LNCAP (cell line): ENCODE data around the gene LAMC1.

ENCODE experiments used
- TF ChIP-seq, protein P1 (sequence below): fragments of 450-650 bp; IDR thresholded peaks from 2 replicates; pipeline ENCODE4 v1.5.1; 2017; ENCODE audit warnings: mild to moderate bottlenecking

Gene LAMC1

DNA sequence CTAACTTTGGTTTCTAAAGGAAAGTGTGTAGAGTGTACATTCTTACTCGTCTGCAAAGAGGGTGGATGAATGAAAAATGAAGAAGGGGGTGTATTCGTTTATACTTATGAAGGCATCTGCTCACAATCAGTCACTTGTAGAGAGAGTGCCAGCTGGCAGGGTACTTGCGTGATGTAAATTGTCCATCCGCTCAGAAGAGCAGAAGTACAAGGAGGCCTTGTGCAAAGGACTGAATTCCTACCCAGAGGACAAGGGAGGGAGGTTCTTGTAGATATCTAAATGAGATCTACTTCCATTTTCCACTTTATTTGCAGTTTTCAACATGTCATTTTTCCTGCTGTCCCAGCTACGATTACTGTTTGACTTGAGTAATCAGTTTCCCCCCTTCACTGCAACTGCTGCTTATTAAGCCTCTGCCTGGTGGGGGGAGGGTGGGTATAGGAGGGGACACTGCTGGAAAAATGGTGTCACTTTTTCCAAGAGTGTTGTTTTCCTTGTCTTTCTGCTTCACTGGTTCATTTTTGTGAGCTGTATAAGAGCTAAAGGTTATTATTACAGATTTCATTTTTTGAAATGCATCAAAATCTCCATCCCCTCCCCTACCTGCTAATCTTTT is 67.3 kb downstream of the LAMC1 start:
- TF ChIP-seq, protein P1, sequence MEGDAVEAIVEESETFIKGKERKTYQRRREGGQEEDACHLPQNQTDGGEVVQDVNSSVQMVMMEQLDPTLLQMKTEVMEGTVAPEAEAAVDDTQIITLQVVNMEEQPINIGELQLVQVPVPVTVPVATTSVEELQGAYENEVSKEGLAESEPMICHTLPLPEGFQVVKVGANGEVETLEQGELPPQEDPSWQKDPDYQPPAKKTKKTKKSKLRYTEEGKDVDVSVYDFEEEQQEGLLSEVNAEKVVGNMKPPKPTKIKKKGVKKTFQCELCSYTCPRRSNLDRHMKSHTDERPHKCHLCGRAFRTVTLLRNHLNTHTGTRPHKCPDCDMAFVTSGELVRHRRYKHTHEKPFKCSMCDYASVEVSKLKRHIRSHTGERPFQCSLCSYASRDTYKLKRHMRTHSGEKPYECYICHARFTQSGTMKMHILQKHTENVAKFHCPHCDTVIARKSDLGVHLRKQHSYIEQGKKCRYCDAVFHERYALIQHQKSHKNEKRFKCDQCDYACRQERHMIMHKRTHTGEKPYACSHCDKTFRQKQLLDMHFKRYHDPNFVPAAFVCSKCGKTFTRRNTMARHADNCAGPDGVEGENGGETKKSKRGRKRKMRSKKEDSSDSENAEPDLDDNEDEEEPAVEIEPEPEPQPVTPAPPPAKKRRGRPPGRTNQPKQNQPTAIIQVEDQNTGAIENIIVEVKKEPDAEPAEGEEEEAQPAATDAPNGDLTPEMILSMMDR: no peak

DNA sequence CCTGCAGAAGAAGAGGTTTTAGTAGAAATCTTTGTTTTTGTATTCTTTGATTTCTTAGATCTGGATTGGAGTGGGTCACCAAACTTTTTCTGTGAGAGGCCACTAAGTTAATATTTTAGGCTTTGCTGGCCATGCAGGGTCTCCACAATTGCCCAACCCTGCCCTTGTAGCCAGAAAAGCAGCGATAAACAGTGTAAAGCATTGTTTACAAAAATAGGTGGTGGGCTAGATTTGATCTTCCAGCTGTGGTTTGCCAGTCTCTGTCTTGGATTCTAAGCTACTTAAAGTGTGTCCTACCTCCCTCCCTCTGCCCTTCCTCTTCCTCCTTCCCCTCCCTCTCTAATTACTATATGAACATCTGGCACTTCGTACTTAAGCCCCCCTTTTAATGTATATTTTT is 68.0 kb downstream of the LAMC1 start:
- TF ChIP-seq, protein P1: no peak

DNA sequence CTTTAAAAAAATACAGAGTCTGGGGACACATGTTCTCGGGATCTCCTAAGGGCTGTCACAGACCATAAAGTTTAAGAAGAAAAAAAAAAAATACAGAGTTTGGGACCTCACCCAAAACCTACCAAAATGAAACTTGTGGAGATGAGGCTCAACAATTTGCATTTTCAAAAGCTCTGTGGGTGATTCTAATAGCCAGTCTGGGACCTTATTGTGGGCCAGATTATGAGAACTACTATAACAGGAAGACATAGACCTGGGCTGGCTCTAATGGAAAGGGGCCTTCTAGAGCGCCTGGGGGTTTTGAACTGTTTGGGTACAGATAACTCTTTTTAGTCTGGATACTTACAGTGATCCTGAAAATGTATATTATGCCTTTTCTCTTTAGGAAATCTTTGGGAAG is 69.1 kb downstream of the LAMC1 start:
- TF ChIP-seq, protein P1: no peak

DNA sequence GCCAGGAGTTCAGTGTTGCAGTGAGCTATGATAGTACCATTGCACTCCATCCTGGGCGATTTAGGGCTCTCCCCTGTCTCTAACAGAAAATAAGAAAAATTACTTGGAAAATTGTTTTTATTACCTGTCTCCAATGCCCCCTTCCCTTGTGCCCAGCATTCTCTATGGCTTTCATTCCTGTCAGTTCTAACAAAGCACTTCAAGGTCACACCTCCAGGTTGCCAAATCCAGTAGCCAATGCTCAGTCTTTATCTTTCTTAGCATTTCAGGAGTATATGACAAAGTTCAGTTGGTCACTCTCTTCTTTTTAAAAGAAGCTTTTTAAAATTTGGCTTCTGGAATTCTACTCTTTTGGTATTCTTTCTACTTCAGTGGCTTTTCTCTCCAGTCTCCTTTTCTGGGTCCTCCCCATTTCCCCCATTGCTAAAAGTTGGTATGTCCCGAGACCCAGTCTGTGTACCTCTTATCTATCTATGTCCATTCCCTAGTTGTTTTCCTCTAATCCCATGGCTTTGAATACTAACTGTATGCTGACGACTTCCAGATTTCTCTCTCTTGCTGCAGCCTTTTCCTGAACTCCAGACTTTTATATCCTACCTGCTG is 69.9 kb downstream of the LAMC1 start:
- TF ChIP-seq, protein P1: no peak

DNA sequence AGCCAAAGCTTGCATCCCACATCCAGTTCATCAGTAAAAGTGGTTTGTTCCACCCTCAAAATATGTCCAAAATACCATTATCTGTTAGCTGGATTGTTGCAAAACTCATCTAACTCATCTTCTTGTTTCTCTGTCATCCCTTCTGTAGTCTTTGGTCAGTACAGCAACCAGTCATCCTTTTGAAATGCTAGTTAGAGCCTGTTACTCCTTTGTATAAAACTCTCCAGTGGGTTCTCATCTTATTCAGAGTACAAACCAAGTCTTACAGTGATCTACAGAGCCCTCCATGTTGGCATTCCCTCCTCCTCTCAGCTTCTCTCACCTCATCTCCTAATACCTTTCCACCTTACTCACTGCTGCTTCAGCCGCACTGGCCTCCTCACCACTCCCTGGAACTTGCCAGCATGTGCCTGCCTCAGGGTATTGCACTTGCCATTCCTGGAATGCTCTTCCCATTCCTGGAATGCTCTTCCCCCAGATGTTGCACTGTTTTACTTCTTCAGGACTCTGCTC is 70.6 kb downstream of the LAMC1 start:
- TF ChIP-seq, protein P1: no peak

DNA sequence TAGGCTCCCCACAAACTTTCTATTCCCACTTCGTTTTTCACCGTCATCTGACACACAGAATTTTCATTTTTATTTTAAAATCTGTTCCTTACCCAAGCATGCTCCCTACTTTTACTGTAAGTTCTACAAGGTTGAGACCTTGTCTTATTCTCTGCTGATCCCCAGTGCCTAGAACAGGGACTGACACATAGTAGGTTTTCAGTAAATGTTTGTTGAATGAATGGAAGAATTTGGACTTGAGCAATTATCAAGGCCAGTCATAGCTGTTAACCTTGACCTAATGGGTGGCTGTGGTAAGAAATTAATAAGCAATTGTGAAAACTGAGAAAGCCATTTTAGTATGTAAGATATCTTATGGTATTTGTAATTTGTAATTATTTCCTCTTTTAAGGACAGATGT is 71.1 kb downstream of the LAMC1 start:
- TF ChIP-seq, protein P1: no peak

DNA sequence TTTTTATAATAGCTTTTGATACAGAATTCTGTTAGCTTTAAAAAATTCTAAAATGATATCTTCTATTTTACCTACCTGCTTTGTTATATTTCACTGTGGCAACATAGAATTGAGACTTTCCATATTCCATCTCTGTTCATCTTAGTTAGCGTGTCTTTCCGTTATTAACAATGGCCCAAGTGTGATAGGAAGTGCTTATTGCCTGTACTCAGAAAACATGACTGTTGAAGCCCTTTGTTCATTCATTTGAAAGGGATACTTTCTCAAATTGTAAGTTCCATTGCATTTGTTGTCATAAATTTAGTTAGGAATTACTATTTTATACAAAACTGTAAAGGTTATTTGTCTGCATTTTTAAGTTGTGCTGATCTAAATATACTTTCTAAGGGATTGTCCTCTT is 73.1 kb downstream of the LAMC1 start:
- TF ChIP-seq, protein P1: no peak
